Measurements from ENCODE around the gene ZNF592.

Gene ZNF592

DNA sequence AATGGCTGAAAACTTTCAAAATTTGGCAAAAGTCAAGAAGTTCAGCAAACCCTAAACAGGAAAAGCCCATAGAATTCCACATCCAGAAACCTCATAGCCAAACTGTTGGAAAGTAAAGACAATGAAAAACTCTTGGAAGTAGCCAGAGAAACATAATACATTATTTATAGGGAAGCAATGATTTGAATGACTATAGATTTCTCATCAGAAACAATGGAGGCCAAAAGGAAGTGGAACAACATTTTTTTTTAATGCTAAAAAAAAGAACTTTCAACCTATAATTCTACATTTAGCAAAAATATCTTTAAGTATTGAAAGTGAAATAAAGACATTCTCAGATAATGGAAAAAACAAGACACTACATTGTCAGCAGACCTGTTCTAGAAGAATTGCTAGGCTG, 99.0 kb downstream of the ZNF592 start:
- H3K4me3 ChIP-seq (replicated peaks; ENCODE audit: low read depth, low read length) = no peak overlapping the region
- TF ChIP-seq, protein P1, sequence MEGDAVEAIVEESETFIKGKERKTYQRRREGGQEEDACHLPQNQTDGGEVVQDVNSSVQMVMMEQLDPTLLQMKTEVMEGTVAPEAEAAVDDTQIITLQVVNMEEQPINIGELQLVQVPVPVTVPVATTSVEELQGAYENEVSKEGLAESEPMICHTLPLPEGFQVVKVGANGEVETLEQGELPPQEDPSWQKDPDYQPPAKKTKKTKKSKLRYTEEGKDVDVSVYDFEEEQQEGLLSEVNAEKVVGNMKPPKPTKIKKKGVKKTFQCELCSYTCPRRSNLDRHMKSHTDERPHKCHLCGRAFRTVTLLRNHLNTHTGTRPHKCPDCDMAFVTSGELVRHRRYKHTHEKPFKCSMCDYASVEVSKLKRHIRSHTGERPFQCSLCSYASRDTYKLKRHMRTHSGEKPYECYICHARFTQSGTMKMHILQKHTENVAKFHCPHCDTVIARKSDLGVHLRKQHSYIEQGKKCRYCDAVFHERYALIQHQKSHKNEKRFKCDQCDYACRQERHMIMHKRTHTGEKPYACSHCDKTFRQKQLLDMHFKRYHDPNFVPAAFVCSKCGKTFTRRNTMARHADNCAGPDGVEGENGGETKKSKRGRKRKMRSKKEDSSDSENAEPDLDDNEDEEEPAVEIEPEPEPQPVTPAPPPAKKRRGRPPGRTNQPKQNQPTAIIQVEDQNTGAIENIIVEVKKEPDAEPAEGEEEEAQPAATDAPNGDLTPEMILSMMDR (IDR thresholded peaks at IDR 0.05; ENCODE audit: low read length, missing control alignments) = no peak
- DNase-seq (ENCODE audit: low read depth) = no peak

DNA sequence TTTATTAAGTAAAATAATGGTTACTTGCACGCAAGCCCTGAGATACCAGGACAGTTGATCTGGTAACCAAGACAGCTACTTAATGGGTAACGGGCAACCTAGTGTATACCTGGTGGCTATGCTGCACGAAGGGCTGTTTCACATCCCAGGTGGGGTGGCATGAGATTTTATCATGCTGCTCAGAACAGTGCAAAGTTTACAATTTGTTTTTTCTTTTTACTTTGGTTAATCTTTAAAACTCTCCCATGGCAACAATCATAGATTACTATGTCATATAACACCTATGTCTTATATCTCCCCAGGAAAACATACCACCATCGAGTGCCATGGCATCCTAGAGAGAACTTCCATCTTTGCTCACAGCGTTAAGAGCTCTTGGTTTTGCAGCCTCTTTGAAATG, 103.8 kb downstream of the ZNF592 start:
- no peak for DNase-seq (ENCODE audit: low read depth)
- TF ChIP-seq, protein P1 (IDR thresholded peaks at IDR 0.05; ENCODE audit: low read length, missing control alignments) = no peak
- no peak overlapping the region for H3K4me3 ChIP-seq (replicated peaks; ENCODE audit: low read depth, low read length)

DNA sequence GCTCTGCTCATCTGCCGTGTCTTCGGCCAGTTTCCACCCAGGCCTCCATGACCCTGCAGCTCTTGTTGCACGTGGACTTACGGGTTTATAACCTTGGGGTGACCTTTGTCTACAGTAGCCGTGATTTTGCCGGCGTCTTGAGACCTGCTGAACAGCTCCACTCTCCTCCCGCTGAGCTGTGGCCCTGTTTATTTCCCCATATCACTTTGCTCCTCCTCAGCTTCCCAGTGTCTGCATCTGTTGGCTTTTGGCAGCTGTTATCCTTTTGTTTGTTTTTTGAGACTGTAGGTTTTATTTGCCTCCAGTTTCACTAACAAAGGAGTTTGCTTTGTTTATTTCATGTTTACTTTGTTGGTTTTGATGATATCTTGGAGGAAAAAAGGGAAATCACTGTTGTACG, 106.7 kb downstream of the ZNF592 start:
- TF ChIP-seq, protein P1 (IDR thresholded peaks at IDR 0.05; ENCODE audit: low read length, missing control alignments) = no peak
- no peak overlapping the region for H3K4me3 ChIP-seq (replicated peaks; ENCODE audit: low read depth, low read length)
- no peak for DNase-seq (ENCODE audit: low read depth)

DNA sequence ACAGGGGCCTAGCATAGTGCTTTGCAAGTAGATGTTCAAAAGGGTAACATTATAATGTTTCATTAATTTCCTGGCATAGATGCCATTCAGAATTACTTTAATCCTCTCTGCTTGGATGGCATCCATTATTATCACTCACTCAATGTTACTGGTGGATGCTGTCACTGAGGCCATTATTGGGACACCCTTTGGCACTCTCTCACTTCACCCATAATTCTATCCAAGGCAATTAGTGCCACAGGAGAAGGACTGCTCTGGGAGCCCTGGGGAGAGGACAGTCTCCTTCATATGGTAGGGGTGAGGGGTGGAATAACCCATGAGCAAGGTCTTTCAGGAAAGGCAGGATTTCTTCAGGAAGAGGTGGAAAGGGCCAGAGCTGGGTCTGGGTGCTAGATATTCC, 107.4 kb downstream of the ZNF592 start:
- no peak overlapping the region for H3K4me3 ChIP-seq (replicated peaks; ENCODE audit: low read depth, low read length)
- TF ChIP-seq, protein P1 (IDR thresholded peaks at IDR 0.05; ENCODE audit: low read length, missing control alignments) = no peak
- DNase-seq (ENCODE audit: low read depth) = no peak

All from fibroblast of pulmonary artery (primary cell).